H9 (cell line): ENCODE results near the gene UBE2D1. TPM values are rescaled to one million over a fixed set of nuclear protein-coding genes. Genes with fewer than 3 reads are reported as not detected.

Source experiments
- DNase-seq: peaks from one replicate; pipeline ENCODE4 v3.0.0-alpha.2; 2017
- H2AFZ ChIP-seq: one replicate; pipeline ENCODE4 v1.6.1; 2013; ENCODE audit warnings: mild to moderate bottlenecking, low read length, control low read depth, moderate library complexity
- H2AK5ac ChIP-seq: 2 replicates; pipeline ENCODE4 v1.6.1; 2013; ENCODE audit warnings: low read length, control low read depth, mixed read lengths; ENCODE audit not compliant: insufficient read length
- H2BK120ac ChIP-seq: one replicate; pipeline ENCODE4 v1.6.1; 2013; ENCODE audit warnings: low read depth, mild to moderate bottlenecking, low read length, control low read depth, inconsistent platforms; ENCODE audit not compliant: poor library complexity, severe bottlenecking
- H2BK12ac ChIP-seq: 2 replicates; pipeline ENCODE4 v1.6.1; 2013; ENCODE audit warnings: low read length, control low read depth, mixed read lengths, low read depth; ENCODE audit not compliant: insufficient read length
- H2BK15ac ChIP-seq: 2 replicates; pipeline ENCODE4 v1.6.1; 2013; ENCODE audit warnings: low read depth, low read length, control low read depth
- H2BK20ac ChIP-seq: one replicate; pipeline ENCODE4 v1.6.1; 2013; ENCODE audit warnings: low read depth, mild to moderate bottlenecking, low read length, control low read depth, inconsistent platforms; ENCODE audit not compliant: poor library complexity, severe bottlenecking
- H2BK5ac ChIP-seq: 2 replicates; pipeline ENCODE4 v1.6.1; 2013; ENCODE audit warnings: low read length, control low read depth, mixed read lengths; ENCODE audit not compliant: insufficient read length
- H3K14ac ChIP-seq: 2 replicates; pipeline ENCODE4 v1.6.1; 2013; ENCODE audit warnings: low read length, control low read depth; ENCODE audit not compliant: insufficient read depth
- H3K18ac ChIP-seq: 2 replicates; pipeline ENCODE4 v1.6.1; 2013; ENCODE audit warnings: low read depth, mild to moderate bottlenecking, mixed read lengths, low read length, control low read depth; ENCODE audit not compliant: insufficient read length
- H3K23ac ChIP-seq: 2 replicates; pipeline ENCODE4 v1.6.1; 2013; ENCODE audit warnings: low read length, control low read depth, mixed read lengths, low read depth; ENCODE audit not compliant: insufficient read length
- H3K23me2 ChIP-seq: 2 replicates; pipeline ENCODE4 v1.6.1; 2013; ENCODE audit warnings: low read depth, mild to moderate bottlenecking, mixed read lengths, low read length, control low read depth; ENCODE audit not compliant: insufficient read length, poor library complexity, severe bottlenecking
- H3K27ac ChIP-seq: 2 replicates; pipeline ENCODE4 v1.5.1; 2013; ENCODE audit warnings: low read length, control low read depth, mixed read lengths, low read depth; ENCODE audit not compliant: insufficient read length
- H3K27me3 ChIP-seq: 2 replicates; pipeline ENCODE4 v1.6.1; 2013; ENCODE audit warnings: low read length, control low read depth, inconsistent platforms; ENCODE audit not compliant: insufficient read depth
- H3K4ac ChIP-seq: 2 replicates; pipeline ENCODE4 v1.6.1; 2013; ENCODE audit warnings: low read depth, mild to moderate bottlenecking, control low read depth, inconsistent platforms, low read length, moderate library complexity
- H3K4me1 ChIP-seq: 2 replicates; pipeline ENCODE4 v1.6.1; 2013; ENCODE audit warnings: low read length, control low read depth, inconsistent platforms; ENCODE audit not compliant: insufficient read depth
- H3K4me2 ChIP-seq: 2 replicates; pipeline ENCODE4 v1.6.1; 2013; ENCODE audit warnings: low read length, control low read depth, mixed read lengths; ENCODE audit not compliant: insufficient read length, insufficient read depth
- H3K56ac ChIP-seq: 2 replicates; pipeline ENCODE4 v1.6.1; 2013; ENCODE audit warnings: low read depth, mild to moderate bottlenecking, mixed read lengths, low read length, control low read depth; ENCODE audit not compliant: insufficient read length
- H3K79me1 ChIP-seq: 2 replicates; pipeline ENCODE4 v1.6.1; 2013; ENCODE audit warnings: low read depth, mild to moderate bottlenecking, moderate library complexity, low read length, control low read depth, inconsistent platforms; ENCODE audit not compliant: insufficient read depth, poor library complexity, severe bottlenecking
- H3K79me2 ChIP-seq: 2 replicates; pipeline ENCODE4 v1.6.1; 2013; ENCODE audit warnings: low read length, control low read depth, inconsistent platforms; ENCODE audit not compliant: insufficient read depth
- H3K9ac ChIP-seq: 2 replicates; pipeline ENCODE4 v1.6.1; 2013; ENCODE audit warnings: low read length, control low read depth, mixed read lengths; ENCODE audit not compliant: insufficient read length; ENCODE audit errors: extremely low read depth
- H3K9me3 ChIP-seq: one replicate; pipeline ENCODE4 v1.6.1; 2013; ENCODE audit warnings: low read depth, low read length, inconsistent platforms; ENCODE audit not compliant: control insufficient read depth
- H3T11ph ChIP-seq: one replicate; pipeline ENCODE4 v1.6.1; 2013; ENCODE audit warnings: mild to moderate bottlenecking, low read length, control low read depth, inconsistent platforms
- H4K20me1 ChIP-seq: one replicate; pipeline ENCODE4 v1.6.1; 2013; ENCODE audit not compliant: control insufficient read depth, insufficient read length, insufficient read depth
- H4K5ac ChIP-seq: 2 replicates; pipeline ENCODE4 v1.6.1; 2013; ENCODE audit warnings: low read depth, mild to moderate bottlenecking, mixed read lengths, low read length, control low read depth; ENCODE audit not compliant: insufficient read length
- H4K8ac ChIP-seq: replicated peaks from 2 replicates; pipeline ENCODE4 v1.6.1; 2013; ENCODE audit warnings: low read length, control low read depth, mixed read lengths, low read depth; ENCODE audit not compliant: insufficient read length
- H4K91ac ChIP-seq: 2 replicates; pipeline ENCODE4 v1.6.1; 2013; ENCODE audit warnings: low read depth, mild to moderate bottlenecking, moderate library complexity, mixed read lengths, low read length, control low read depth; ENCODE audit not compliant: insufficient read length
- H3K27ac Mint-ChIP-seq, 3 experiments: 2 replicates in 2 of 3; 3 replicates in 1 of 3; pipeline ENCODE4 v1.8.0; 2020 to 2021; ENCODE audit warnings: mixed read lengths in 3 of 3, mild to moderate bottlenecking in 1 of 3, moderate library complexity in 1 of 3
- H3K27me3 Mint-ChIP-seq: 2 replicates; pipeline ENCODE4 v1.8.0; 2021; ENCODE audit warnings: low read depth, mild to moderate bottlenecking, moderate library complexity, mixed read lengths
- H3K36me3 Mint-ChIP-seq, 3 experiments: 2 replicates in 2 of 3; 3 replicates in 1 of 3; pipeline ENCODE4 v1.8.0; 2020 to 2021; ENCODE audit warnings: low read depth in 3 of 3, mixed read lengths in 3 of 3; ENCODE audit not compliant: insufficient read depth in 1 of 3
- H3K4me1 Mint-ChIP-seq, 2 experiments: 2 replicates each; pipeline ENCODE4 v1.8.0; 2020; ENCODE audit warnings: mixed read lengths in 2 of 2
- H3K4me3 Mint-ChIP-seq, 2 experiments: 2 replicates in 1 of 2; 3 replicates in 1 of 2; pipeline ENCODE4 v1.8.0; 2020 to 2021; ENCODE audit warnings: mild to moderate bottlenecking in 2 of 2, mixed read lengths in 2 of 2, moderate library complexity in 1 of 2
- H3K9me3 Mint-ChIP-seq, 2 experiments: 2 replicates in 1 of 2; 3 replicates in 1 of 2; pipeline ENCODE4 v1.8.0; 2020; ENCODE audit warnings: mild to moderate bottlenecking in 2 of 2, mixed read lengths in 2 of 2, moderate library complexity in 1 of 2
- CTCF ChIP-seq: fragments of 200-600 bp; sonication (generic); conservative IDR thresholded peaks from 3 replicates; pipeline ENCODE4 v1.8.0; 2021; ENCODE audit warnings: antibody characterized with exemption, mild to moderate bottlenecking
- WGBS: extraction: QIAGEN DNeasy Blood & Tissue Kit; methylation state at CpG from one replicate; pipeline ENCODE4 v1.1.7; 2013; ENCODE audit warnings: missing lambda C conversion rate, low lambda C conversion rate, mixed read lengths; ENCODE audit not compliant: insufficient read length; ENCODE audit errors: extremely low coverage; 5-methylcytosine and 5-hydroxymethylcytosine counted together
- total RNA-seq: library from RNA; stranded (reverse); gene quantifications from 2 replicates; pipeline ENCODE4 v1.2.1, GENCODE V29; 2021

UBE2D1 gene
- total RNA-seq, 1 experiment from 2014 or later: 26.8 TPM

GRCh38 chr10:58409956-58410610 is 75.3 kb downstream of the UBE2D1 start:
- H4K91ac ChIP-seq: no peak overlapping the region
- H3K56ac ChIP-seq: no peak overlapping the region
- no peaks in the 10 kb centered on the region for H3K36me3 Mint-ChIP-seq
- H3K9me3 ChIP-seq: no peaks in the 10 kb centered on the region
- H3K23me2 ChIP-seq: no peaks in the 10 kb centered on the region
- H4K20me1 ChIP-seq: no peaks in the 10 kb centered on the region
- no peak overlapping the region for H4K5ac ChIP-seq
- no peak overlapping the region for H3K9ac ChIP-seq
- no peak overlapping the region for H3K27ac Mint-ChIP-seq
- no peak overlapping the region for H3K4ac ChIP-seq
- no peak overlapping the region for H2AFZ ChIP-seq
- H4K8ac ChIP-seq: no peak overlapping the region
- H3T11ph ChIP-seq: no peak overlapping the region
- no peak overlapping the region for H3K18ac ChIP-seq
- DNase-seq: no peak
- H2BK5ac ChIP-seq: no peak overlapping the region
- peaks cover 7 to 11% of the 10 kb centered on the region in 2 experiments for H3K4me1 Mint-ChIP-seq
- H3K14ac ChIP-seq: no peak overlapping the region
- no peak overlapping the region for H2BK120ac ChIP-seq
- no peaks in the 10 kb centered on the region for H3K27me3 ChIP-seq
- no peaks in the 10 kb centered on the region; a peak in 1 of 5 replicates for H3K9me3 Mint-ChIP-seq
- H3K79me1 ChIP-seq: no peaks in the 10 kb centered on the region
- H2BK15ac ChIP-seq: no peak overlapping the region
- no peak for TF ChIP-seq CTCF
- H2AK5ac ChIP-seq: no peak overlapping the region
- H3K27me3 Mint-ChIP-seq: peaks cover 1% of the 10 kb centered on the region; the same call in 1 of the 2 replicates
- no peak overlapping the region for H3K23ac ChIP-seq
- no peak overlapping the region for H2BK12ac ChIP-seq
- no peak overlapping the region for H3K27ac ChIP-seq
- no peak overlapping the region for H3K4me2 ChIP-seq
- WGBS: no CpG with 5 or more reads among the region's 4 CpGs
- H3K4me1 ChIP-seq: no peaks in the 10 kb centered on the region
- no peaks in the 10 kb centered on the region for H3K79me2 ChIP-seq
- H2BK20ac ChIP-seq: no peak overlapping the region
- no peak overlapping the region for H3K4me3 Mint-ChIP-seq
